Measurements from ENCODE around the gene MYO10.

Gene MYO10

GRCh38 chr5:16644301-16644889 lies 291.7 kb downstream of the MYO10 start:
- CTCF ChIA-PET: no interaction called here

GRCh38 chr5:16642867-16643266 lies 293.2 kb downstream of the MYO10 start:
- TF ChIP-seq FOXK2 (IDR thresholded peaks at IDR 0.05) (no peak), FOXM1 (IDR thresholded peaks at IDR 0.05; ENCODE audit: borderline replicate concordance) (no peak)
- DNase-seq (ENCODE audit: extremely low spot score): no peak
- ChIA-PET POLR2A (no interaction called here), CTCF (no interaction called here)

More at GRCh38 chr5:16644301-16644889, 291.7 kb downstream of the MYO10 start:
- DNase-seq (ENCODE audit: extremely low spot score): no peak
- no peak for TF ChIP-seq SP1 (IDR thresholded peaks at IDR 0.05)
- no peak for TF ChIP-seq FOXM1 (IDR thresholded peaks at IDR 0.05; ENCODE audit: borderline replicate concordance)
- TF ChIP-seq NFRKB (IDR thresholded peaks at IDR 0.05): no peak
- no peak for TF ChIP-seq HDGF (IDR thresholded peaks at IDR 0.05; ENCODE audit: borderline replicate concordance)
- no peak for TF ChIP-seq ARNT (IDR thresholded peaks at IDR 0.05)
- TF ChIP-seq LEF1 (IDR thresholded peaks at IDR 0.05; ENCODE audit: borderline replicate concordance): no peak
- TF ChIP-seq BHLHE40 (IDR thresholded peaks at IDR 0.05; ENCODE audit: borderline replicate concordance): no peak
- no peak for TF ChIP-seq ELF4 (IDR thresholded peaks at IDR 0.05)
- no peak for TF ChIP-seq ZNF384 (IDR thresholded peaks at IDR 0.05)
- TF ChIP-seq SUZ12 (IDR thresholded peaks at IDR 0.05): no peak
- TF ChIP-seq L3MBTL2 (conservative IDR thresholded peaks at IDR 0.05): no peak
- POLR2A ChIA-PET: no interaction called here

- CTCF ChIA-PET: no interaction called here
- POLR2A ChIA-PET: no interaction called here
- TF ChIP-seq HDGF (IDR thresholded peaks at IDR 0.05; ENCODE audit: borderline replicate concordance): no peak
- DNase-seq (ENCODE audit: extremely low spot score): no peak
Observed at GRCh38 chr5:16639206-16639605, 296.9 kb downstream of the MYO10 start.

- TF ChIP-seq PKNOX1 (IDR thresholded peaks at IDR 0.05) (no peak), ARNT (IDR thresholded peaks at IDR 0.05) (no peak), HDGF (IDR thresholded peaks at IDR 0.05; ENCODE audit: borderline replicate concordance) (no peak), SUZ12 (IDR thresholded peaks at IDR 0.05) (no peak), ZNF384 (IDR thresholded peaks at IDR 0.05) (no peak), SP1 (IDR thresholded peaks at IDR 0.05) (no peak), FOXA1 (IDR thresholded peaks at IDR 0.05) (no peak), FOXM1 (IDR thresholded peaks at IDR 0.05; ENCODE audit: borderline replicate concordance) (no peak), CTBP1 (IDR thresholded peaks at IDR 0.05; ENCODE audit: borderline replicate concordance) (no peak), L3MBTL2 (conservative IDR thresholded peaks at IDR 0.05) (no peak), TARDBP (IDR thresholded peaks at IDR 0.05) (no peak), LEF1 (IDR thresholded peaks at IDR 0.05; ENCODE audit: borderline replicate concordance) (no peak), ELF4 (IDR thresholded peaks at IDR 0.05) (no peak), BHLHE40 (IDR thresholded peaks at IDR 0.05; ENCODE audit: borderline replicate concordance) (no peak), NFRKB (IDR thresholded peaks at IDR 0.05) (no peak), FOXK2 (IDR thresholded peaks at IDR 0.05) (no peak)
- DNase-seq (ENCODE audit: extremely low spot score): no peak
- ChIA-PET POLR2A (no interaction called here), CTCF (no interaction called here)
Observed at GRCh38 chr5:16628376-16628775, 307.7 kb downstream of the MYO10 start.

GRCh38 chr5:16626696-16627264 lies 309.3 kb downstream of the MYO10 start:
- ChIA-PET POLR2A (interaction anchor here (0.7 kb wide), 1 partner anchor 10 kb away, joined by 4 read pairs; the partner anchor contains the start of gene RETREG1), CTCF (no interaction called here)
- TF ChIP-seq BHLHE40 (IDR thresholded peaks at IDR 0.05; ENCODE audit: borderline replicate concordance) (no peak), ZNF384 (IDR thresholded peaks at IDR 0.05) (no peak), SUZ12 (IDR thresholded peaks at IDR 0.05) (no peak), PKNOX1 (IDR thresholded peaks at IDR 0.05) (no peak), L3MBTL2 (conservative IDR thresholded peaks at IDR 0.05) (no peak), FOXK2 (IDR thresholded peaks at IDR 0.05) (no peak), HDGF (IDR thresholded peaks at IDR 0.05; ENCODE audit: borderline replicate concordance) (no peak), CTBP1 (IDR thresholded peaks at IDR 0.05; ENCODE audit: borderline replicate concordance) (no peak), ARNT (IDR thresholded peaks at IDR 0.05) (no peak), TARDBP (IDR thresholded peaks at IDR 0.05) (no peak), FOXA1 (IDR thresholded peaks at IDR 0.05) (no peak), LEF1 (IDR thresholded peaks at IDR 0.05; ENCODE audit: borderline replicate concordance) (no peak), NFRKB (IDR thresholded peaks at IDR 0.05) (no peak), ELF4 (IDR thresholded peaks at IDR 0.05) (no peak), FOXM1 (IDR thresholded peaks at IDR 0.05; ENCODE audit: borderline replicate concordance) (no peak), SP1 (IDR thresholded peaks at IDR 0.05) (no peak)
- DNase-seq (ENCODE audit: extremely low spot score): no peak

- ChIA-PET POLR2A (no interaction called here), CTCF (interaction anchor here (1.1 kb wide), 1 partner anchor 25 kb away, joined by 3 read pairs; no protein-coding TSS in a partner anchor)
- TF ChIP-seq HDGF (IDR thresholded peaks at IDR 0.05; ENCODE audit: borderline replicate concordance) (no peak), NFRKB (IDR thresholded peaks at IDR 0.05) (no peak), ARNT (IDR thresholded peaks at IDR 0.05) (no peak), FOXM1 (IDR thresholded peaks at IDR 0.05; ENCODE audit: borderline replicate concordance) (no peak), TARDBP (IDR thresholded peaks at IDR 0.05) (no peak), ELF4 (IDR thresholded peaks at IDR 0.05) (no peak), PKNOX1 (IDR thresholded peaks at IDR 0.05) (no peak)
- no peak for DNase-seq (ENCODE audit: extremely low spot score)
Observed at GRCh38 chr5:16625096-16625495, 311.0 kb downstream of the MYO10 start.
